ENCODE results near the gene CD82.

CD82 gene

GRCh38 chr11:44561964-44562734 lies 3.3 kb upstream of the CD82 start:
- DNase-seq = no peak

- DNase-seq = no peak
These were observed 2.5 kb upstream of the CD82 start for GRCh38 chr11:44562845-44563460.

GRCh38 chr11:44563711-44564110 lies 1.8 kb upstream of the CD82 start:
- DNase-seq = no peak

- DNase-seq = no peak
These were observed 1.3 kb upstream of the CD82 start for GRCh38 chr11:44564166-44564565.

- DNase-seq = no peak
These were observed 723 bp upstream of the CD82 start for GRCh38 chr11:44564670-44565210.

- DNase-seq = peak; percentile 25
These were observed 788 bp downstream of the CD82 start for GRCh38 chr11:44565953-44566949.

GRCh38 chr11:44566952-44567875 lies 1.8 kb downstream of the CD82 start:
- DNase-seq = peak; percentile 33

- no peak for DNase-seq
These were observed 2.4 kb downstream of the CD82 start for GRCh38 chr11:44567876-44568256.

GRCh38 chr11:44568331-44568657 lies 2.8 kb downstream of the CD82 start:
- no peak for DNase-seq

- DNase-seq = peak; percentile 88
These were observed 3.4 kb downstream of the CD82 start for GRCh38 chr11:44568658-44569473.

GRCh38 chr11:44570411-44571155 lies 5.1 kb downstream of the CD82 start:
- DNase-seq = no peak

GRCh38 chr11:44571871-44572270 lies 6.4 kb downstream of the CD82 start:
- DNase-seq = no peak

GRCh38 chr11:44572436-44572835 lies 7.0 kb downstream of the CD82 start:
- no peak for DNase-seq

- DNase-seq = no peak
These were observed 7.4 kb downstream of the CD82 start for GRCh38 chr11:44572884-44573283.

GRCh38 chr11:44573333-44573732 lies 7.9 kb downstream of the CD82 start:
- DNase-seq = no peak

GRCh38 chr11:44574610-44575287 lies 9.3 kb downstream of the CD82 start:
- peak; percentile 57 for DNase-seq

- no peak for DNase-seq
These were observed 9.8 kb downstream of the CD82 start for GRCh38 chr11:44575288-44575672.

- no peak for DNase-seq
These were observed 10.5 kb downstream of the CD82 start for GRCh38 chr11:44575962-44576361.

- no peak for DNase-seq
These were observed 11.2 kb downstream of the CD82 start for GRCh38 chr11:44576656-44577055.
